ENCODE results near the gene SPECC1L. TPM values are rescaled to one million over a fixed set of nuclear protein-coding genes. Genes with fewer than 3 reads are reported as not detected.
"Not testable (repeated sequence)": the region's sequence is repeated elsewhere in the genome, so short reads cannot be mapped to it uniquely, and the experiment has no call there.

The SPECC1L gene
- total RNA-seq, 1 donor = 46.7 TPM

GRCh38 chr22:24240381-24240780 lies 30.2 kb upstream of the SPECC1L start:
- H3K27me3 ChIP-seq (ENCODE audit: insufficient read depth, low read length) = no peaks in the 10 kb centered on the region
- H3K9me3 ChIP-seq (ENCODE audit: low read depth, low read length) = no peaks in the 10 kb centered on the region
- no peak for TF ChIP-seq CTCF (IDR thresholded peaks at IDR 0.05; ENCODE audit: extremely low read depth, low read depth, low read length)
- H3K4me2 ChIP-seq (ENCODE audit: insufficient read depth, low read length) = no peak overlapping the region
- no peak overlapping the region for H3K27ac ChIP-seq (ENCODE audit: low read depth, low read length)
- H3K36me3 ChIP-seq (ENCODE audit: insufficient read depth, low read length) = no peaks in the 10 kb centered on the region
- no peaks in the 10 kb centered on the region for H4K20me1 ChIP-seq (ENCODE audit: insufficient read depth, low read length)
- DNase-seq (ENCODE audit: insufficient read length, low spot score, missing footprints) = no peak
- H3K4me3 ChIP-seq (ENCODE audit: insufficient read depth, low read length) = no peak overlapping the region
- peaks cover 5% of the 10 kb centered on the region for H3K79me2 ChIP-seq (ENCODE audit: insufficient read depth, low read length)
- peaks cover 29% of the 10 kb centered on the region for H3K4me1 ChIP-seq (ENCODE audit: insufficient read depth, low read length)
- no peak overlapping the region for H2AFZ ChIP-seq (ENCODE audit: low read length)

GRCh38 chr22:24240985-24241692 lies 29.5 kb upstream of the SPECC1L start:
- not testable (repeated sequence) for H4K20me1 ChIP-seq (ENCODE audit: insufficient read depth, low read length); H3K4me3 ChIP-seq (ENCODE audit: insufficient read depth, low read length); H3K36me3 ChIP-seq (ENCODE audit: insufficient read depth, low read length); H3K79me2 ChIP-seq (ENCODE audit: insufficient read depth, low read length); H3K4me2 ChIP-seq (ENCODE audit: insufficient read depth, low read length); H3K9me3 ChIP-seq (ENCODE audit: low read depth, low read length); H2AFZ ChIP-seq (ENCODE audit: low read length); DNase-seq (ENCODE audit: insufficient read length, low spot score, missing footprints); H3K27me3 ChIP-seq (ENCODE audit: insufficient read depth, low read length); H3K27ac ChIP-seq (ENCODE audit: low read depth, low read length)
- H3K4me1 ChIP-seq (ENCODE audit: insufficient read depth, low read length) = peaks cover 36% of the 10 kb centered on the region

GRCh38 chr22:24243417-24243816 lies 27.2 kb upstream of the SPECC1L start:
- DNase-seq (ENCODE audit: insufficient read length, low spot score, missing footprints) = peak; percentile 56
- Histone ChIP-seq H3K4me3 (ENCODE audit: insufficient read depth, low read length) (peak overlapping the region; percentile 55), H3K4me2 (ENCODE audit: insufficient read depth, low read length) (peak overlapping the region; percentile 75)

GRCh38 chr22:24244144-24244787 lies 26.4 kb upstream of the SPECC1L start:
- peak overlapping the region; percentile 75 for H3K4me2 ChIP-seq (ENCODE audit: insufficient read depth, low read length)

More at GRCh38 chr22:24243417-24243816, 27.2 kb upstream of the SPECC1L start:
- not testable (repeated sequence) for H3K79me2 ChIP-seq (ENCODE audit: insufficient read depth, low read length); H3K9me3 ChIP-seq (ENCODE audit: low read depth, low read length); H4K20me1 ChIP-seq (ENCODE audit: insufficient read depth, low read length); H3K27me3 ChIP-seq (ENCODE audit: insufficient read depth, low read length); H3K36me3 ChIP-seq (ENCODE audit: insufficient read depth, low read length); H2AFZ ChIP-seq (ENCODE audit: low read length)
- H3K27ac ChIP-seq (ENCODE audit: low read depth, low read length) = peak overlapping the region; percentile 70
- H3K4me1 ChIP-seq (ENCODE audit: insufficient read depth, low read length) = peaks cover 48% of the 10 kb centered on the region

GRCh38 chr22:24245030-24245431 lies 25.6 kb upstream of the SPECC1L start, which contains the start of gene GGT5:
Gene GGT5, minus strand, starts transcription at chr22:24245082. Its CDS starts 357 bp downstream, at chr22:24244725.
- not testable (repeated sequence) for DNase-seq (ENCODE audit: insufficient read length, low spot score, missing footprints); H3K79me2 ChIP-seq (ENCODE audit: insufficient read depth, low read length); H3K36me3 ChIP-seq (ENCODE audit: insufficient read depth, low read length); H3K27me3 ChIP-seq (ENCODE audit: insufficient read depth, low read length); H4K20me1 ChIP-seq (ENCODE audit: insufficient read depth, low read length); H2AFZ ChIP-seq (ENCODE audit: low read length); H3K9me3 ChIP-seq (ENCODE audit: low read depth, low read length)
- Histone ChIP-seq H3K4me1 (ENCODE audit: insufficient read depth, low read length) (peaks cover 48% of the 10 kb centered on the region), H3K4me3 (ENCODE audit: insufficient read depth, low read length) (peak within 1 kb of the TSS; percentile 60), H3K4me2 (ENCODE audit: insufficient read depth, low read length) (peak within 1 kb of the TSS; percentile 75), H3K27ac (ENCODE audit: low read depth, low read length) (peak within 1 kb of the TSS; percentile 93)

More at GRCh38 chr22:24244144-24244787, 26.4 kb upstream of the SPECC1L start:
- H3K9me3 ChIP-seq (ENCODE audit: low read depth, low read length) = no peaks in the 10 kb centered on the region
- no peaks in the 10 kb centered on the region for H3K36me3 ChIP-seq (ENCODE audit: insufficient read depth, low read length)
- peak overlapping the region; percentile 60 for H3K4me3 ChIP-seq (ENCODE audit: insufficient read depth, low read length)
- peak overlapping the region; percentile 70 for H3K27ac ChIP-seq (ENCODE audit: low read depth, low read length)
- H4K20me1 ChIP-seq (ENCODE audit: insufficient read depth, low read length) = no peaks in the 10 kb centered on the region
- DNase-seq (ENCODE audit: insufficient read length, low spot score, missing footprints) = no peak
- H3K27me3 ChIP-seq (ENCODE audit: insufficient read depth, low read length) = no peaks in the 10 kb centered on the region
- H3K4me1 ChIP-seq (ENCODE audit: insufficient read depth, low read length) = peaks cover 48% of the 10 kb centered on the region
- H2AFZ ChIP-seq (ENCODE audit: low read length) = no peak overlapping the region
- peaks cover 5% of the 10 kb centered on the region for H3K79me2 ChIP-seq (ENCODE audit: insufficient read depth, low read length)
- no peak for TF ChIP-seq CTCF (IDR thresholded peaks at IDR 0.05; ENCODE audit: extremely low read depth, low read depth, low read length)

GRCh38 chr22:24245584-24246561 lies 24.8 kb upstream of the SPECC1L start:
- peak; percentile 88 for DNase-seq (ENCODE audit: insufficient read length, low spot score, missing footprints)
- peak overlapping the region; percentile 93 for H3K27ac ChIP-seq (ENCODE audit: low read depth, low read length)
- H3K9me3 ChIP-seq (ENCODE audit: low read depth, low read length); H3K36me3 ChIP-seq (ENCODE audit: insufficient read depth, low read length); H4K20me1 ChIP-seq (ENCODE audit: insufficient read depth, low read length); H3K79me2 ChIP-seq (ENCODE audit: insufficient read depth, low read length); H3K27me3 ChIP-seq (ENCODE audit: insufficient read depth, low read length); H2AFZ ChIP-seq (ENCODE audit: low read length): not testable (repeated sequence)
- peaks cover 48% of the 10 kb centered on the region for H3K4me1 ChIP-seq (ENCODE audit: insufficient read depth, low read length)
- peak overlapping the region; percentile 37 for H3K4me3 ChIP-seq (ENCODE audit: insufficient read depth, low read length)
- H3K4me2 ChIP-seq (ENCODE audit: insufficient read depth, low read length) = peak overlapping the region; percentile 67

Data from osteoblast (primary cell).